ENCODE data around the gene FAM193B. TPM values are rescaled to one million over a fixed set of nuclear protein-coding genes. Genes with fewer than 3 reads are reported as not detected.
A peak's percentile ranks its signal among the peaks of the same experiment; 100 is the strongest.

FAM193B gene
- total and polyA plus RNA-seq, 2 of the 13 experiments (the other 11 are each of a cell fraction or from before 2014, with no cell fraction given): 21.2 to 40.9 TPM

DNA sequence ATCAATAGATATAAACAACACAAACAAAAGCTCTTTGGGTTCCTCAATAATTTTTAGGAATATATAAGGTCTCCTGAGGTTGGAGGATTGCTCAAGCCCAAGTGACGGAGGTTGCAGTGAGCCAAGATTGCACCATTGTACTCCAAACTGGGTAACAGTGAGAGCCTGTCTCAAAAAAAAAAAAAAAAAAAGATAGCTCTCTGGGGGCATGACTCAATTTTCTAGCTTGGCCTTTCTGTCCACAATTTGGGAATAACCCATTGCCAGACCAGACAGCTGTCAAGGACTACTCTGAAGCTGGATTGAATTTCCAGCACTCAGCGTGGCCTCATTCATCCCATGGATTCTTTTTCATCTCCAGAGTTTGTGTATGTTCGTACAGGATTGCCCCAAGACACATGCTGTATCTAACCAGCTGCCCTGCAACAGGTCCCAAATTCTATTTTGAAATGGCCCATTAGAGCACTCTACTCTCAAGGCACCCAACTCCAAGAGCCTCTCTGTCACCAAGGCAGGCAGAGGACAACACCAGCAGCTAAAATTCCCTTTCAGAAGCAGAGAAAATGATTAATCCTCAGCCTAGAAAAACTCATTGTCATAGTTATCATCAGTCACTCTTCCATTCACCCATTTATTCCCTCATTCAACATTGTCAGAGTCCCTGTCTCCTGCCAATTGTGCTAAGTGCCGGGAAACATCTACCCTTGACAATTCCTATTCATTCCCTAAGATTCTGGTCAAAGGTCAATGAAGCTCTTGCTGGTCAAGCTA is 8.7 kb downstream of the FAM193B start:
- intact Hi-C loops (cut with micrococcal nuclease; ENCODE audit: unreplicated experiment): loop anchor here (5.0 kb wide), 1 partner anchor 47 kb away; the partner anchor contains the start of gene TMED9
- FAIRE-seq: peak; percentile 34
- peaks cover 72% of the 10 kb centered on the region for H3K79me2 ChIP-seq (ENCODE audit: insufficient read depth, low read length)
- TF ChIP-seq, protein P1, sequence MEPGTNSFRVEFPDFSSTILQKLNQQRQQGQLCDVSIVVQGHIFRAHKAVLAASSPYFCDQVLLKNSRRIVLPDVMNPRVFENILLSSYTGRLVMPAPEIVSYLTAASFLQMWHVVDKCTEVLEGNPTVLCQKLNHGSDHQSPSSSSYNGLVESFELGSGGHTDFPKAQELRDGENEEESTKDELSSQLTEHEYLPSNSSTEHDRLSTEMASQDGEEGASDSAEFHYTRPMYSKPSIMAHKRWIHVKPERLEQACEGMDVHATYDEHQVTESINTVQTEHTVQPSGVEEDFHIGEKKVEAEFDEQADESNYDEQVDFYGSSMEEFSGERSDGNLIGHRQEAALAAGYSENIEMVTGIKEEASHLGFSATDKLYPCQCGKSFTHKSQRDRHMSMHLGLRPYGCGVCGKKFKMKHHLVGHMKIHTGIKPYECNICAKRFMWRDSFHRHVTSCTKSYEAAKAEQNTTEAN (CRISPR knock-in tag; conservative IDR thresholded peaks at IDR 0.05): no peak
- TF ChIP-seq NPAS2 (CRISPR knock-in tag; IDR thresholded peaks at IDR 0.05; ENCODE audit: borderline replicate concordance) (no peak), HMG20A (CRISPR knock-in tag; IDR thresholded peaks at IDR 0.05; ENCODE audit: borderline replicate concordance) (no peak), ZNF431 (CRISPR knock-in tag; IDR thresholded peaks at IDR 0.05; ENCODE audit: borderline replicate concordance, low read depth) (no peak), GFI1 (CRISPR knock-in tag; IDR thresholded peaks at IDR 0.05; ENCODE audit: borderline replicate concordance) (no peak), MIER3 (CRISPR knock-in tag; IDR thresholded peaks at IDR 0.05; ENCODE audit: borderline replicate concordance) (no peak), GATAD2A (CRISPR knock-in tag; IDR thresholded peaks at IDR 0.05) (0 out of 2 replicates have a peak, but pooled peaks have one; percentile 51), RNF2 (conservative IDR thresholded peaks at IDR 0.05; ENCODE audit: low read depth) (no peak), NR2F6 (IDR thresholded peaks at IDR 0.05) (peak; percentile 10; the same call in 1 of the 2 replicates), NR2F6 (CRISPR knock-in tag; IDR thresholded peaks at IDR 0.05) (no peak), ZNF383 (CRISPR knock-in tag; IDR thresholded peaks at IDR 0.05; ENCODE audit: borderline replicate concordance) (0 out of 2 replicates have a peak, but pooled peaks have one; percentile 38), RORA (CRISPR knock-in tag; IDR thresholded peaks at IDR 0.05) (no peak), CEBPG (CRISPR knock-in tag; IDR thresholded peaks at IDR 0.05) (peak; percentile 75), SALL2 (CRISPR knock-in tag; IDR thresholded peaks at IDR 0.05) (no peak), THAP11 (CRISPR knock-in tag; IDR thresholded peaks at IDR 0.05) (no peak)
- TF ChIP-seq, protein P2, sequence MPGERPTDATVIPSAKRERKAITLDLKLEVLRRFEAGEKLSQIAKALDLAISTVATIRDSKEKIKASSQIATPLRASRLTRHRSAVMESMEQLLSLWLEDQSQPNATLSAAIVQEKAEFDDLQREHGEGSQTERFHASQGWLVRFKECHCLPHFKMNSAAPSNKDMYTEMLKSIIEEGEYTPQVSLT (CRISPR knock-in tag; IDR thresholded peaks at IDR 0.05; ENCODE audit: borderline replicate concordance, low read depth): no peak
- TF ChIP-seq, protein P3, sequence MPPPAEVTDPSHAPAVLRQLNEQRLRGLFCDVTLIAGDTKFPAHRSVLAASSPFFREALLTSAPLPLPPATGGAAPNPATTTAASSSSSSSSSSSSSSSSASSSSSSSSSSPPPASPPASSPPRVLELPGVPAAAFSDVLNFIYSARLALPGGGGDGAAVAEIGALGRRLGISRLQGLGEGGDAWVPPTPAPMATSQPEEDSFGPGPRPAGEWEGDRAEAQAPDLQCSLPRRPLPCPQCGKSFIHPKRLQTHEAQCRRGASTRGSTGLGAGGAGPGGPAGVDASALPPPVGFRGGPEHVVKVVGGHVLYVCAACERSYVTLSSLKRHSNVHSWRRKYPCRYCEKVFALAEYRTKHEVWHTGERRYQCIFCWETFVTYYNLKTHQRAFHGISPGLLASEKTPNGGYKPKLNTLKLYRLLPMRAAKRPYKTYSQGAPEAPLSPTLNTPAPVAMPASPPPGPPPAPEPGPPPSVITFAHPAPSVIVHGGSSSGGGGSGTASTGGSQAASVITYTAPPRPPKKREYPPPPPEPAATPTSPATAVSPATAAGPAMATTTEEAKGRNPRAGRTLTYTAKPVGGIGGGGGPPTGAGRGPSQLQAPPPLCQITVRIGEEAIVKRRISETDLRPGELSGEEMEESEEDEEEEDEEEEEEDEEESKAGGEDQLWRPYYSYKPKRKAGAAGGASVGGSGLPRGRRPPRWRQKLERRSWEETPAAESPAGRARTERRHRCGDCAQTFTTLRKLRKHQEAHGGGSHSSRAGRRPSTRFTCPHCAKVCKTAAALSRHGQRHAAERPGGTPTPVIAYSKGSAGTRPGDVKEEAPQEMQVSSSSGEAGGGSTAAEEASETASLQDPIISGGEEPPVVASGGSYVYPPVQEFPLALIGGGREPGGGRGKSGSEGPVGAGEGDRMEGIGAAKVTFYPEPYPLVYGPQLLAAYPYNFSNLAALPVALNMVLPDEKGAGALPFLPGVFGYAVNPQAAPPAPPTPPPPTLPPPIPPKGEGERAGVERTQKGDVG (CRISPR knock-in tag; IDR thresholded peaks at IDR 0.05; ENCODE audit: borderline replicate concordance): no peak
- TF ChIP-seq, protein P4, sequence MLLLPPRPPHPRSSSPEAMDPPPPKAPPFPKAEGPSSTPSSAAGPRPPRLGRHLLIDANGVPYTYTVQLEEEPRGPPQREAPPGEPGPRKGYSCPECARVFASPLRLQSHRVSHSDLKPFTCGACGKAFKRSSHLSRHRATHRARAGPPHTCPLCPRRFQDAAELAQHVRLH (CRISPR knock-in tag; IDR thresholded peaks at IDR 0.05; ENCODE audit: borderline replicate concordance, low read depth): no peak

More for the DNA sequence above, 8.7 kb downstream of the FAM193B start:
- Histone ChIP-seq H3K9ac (ENCODE audit: insufficient read depth, low read depth, low read length) (no peak overlapping the region), H3K27ac (ENCODE audit: extremely low read length, insufficient read depth, low read length) (peak overlapping the region; percentile 64), H3K27me3 (ENCODE audit: control insufficient read depth in 1 of 2, insufficient read depth in 2 of 2, low read length in 2 of 2) (no peaks in the 10 kb centered on the region), H3K36me3 (replicated peaks in 1 of 2; ENCODE audit: control insufficient read depth in 1 of 2, insufficient read depth in 2 of 2, low read length in 2 of 2) (peaks cover 7 to 35% of the 10 kb centered on the region in 2 experiments), H4K20me1 (ENCODE audit: insufficient read depth, low read length) (peaks cover 10% of the 10 kb centered on the region), H3K4me3 (replicated peaks in 1 of 3; ENCODE audit: insufficient read depth in 1 of 3, low read depth in 2 of 3, low read length in 3 of 3) (no peak overlapping the region), H2AFZ (ENCODE audit: low read length) (no peak overlapping the region), H3K4me1 (ENCODE audit: insufficient read depth, low read length) (peaks cover 39% of the 10 kb centered on the region), H3K4me2 (ENCODE audit: low read depth, low read length) (peak overlapping the region; percentile 13; the same call in 1 of the 2 replicates), H3K9me3 (ENCODE audit: low read length) (no peaks in the 10 kb centered on the region)
- no peak for DNase-seq (ENCODE audit: low spot score)
- 67% methylated on average over 4 of the region's 4 CpGs for WGBS (ENCODE audit: low lambda C conversion rate)
- ChIA-PET CTCF (ENCODE audit: low intra/inter-chr PET ratio, low total read pairs) (no interaction called here), POLR2A (interaction anchor here (0.6 to 1.5 kb wide), 4 partner anchors 29 to 52 kb away, joined by 3 to 12 read pairs (median 6); partner anchors contain the start of genes DDX41 and TMED9)
- BruUV-seq (replicated peaks): no TSS peak
- ATAC-seq: no peak
- in situ Hi-C loops (cut with HindIII; ENCODE audit: extremely low pct_ligation_motif_present, low pct_unique_long_range_greater_than_20kb): no loop called here
